K562 (cell line): ENCODE results near the gene TARP.

ENCODE experiments used
- DNMT1 ChIP-seq: fragments of 450-650 bp; IDR thresholded peaks from 2 replicates; pipeline ENCODE4 v1.6.1; 2016; ENCODE audit warnings: antibody characterized with exemption, mild to moderate bottlenecking
- ESRRA ChIP-seq: fragments of 450-650 bp; IDR thresholded peaks from 2 replicates; pipeline ENCODE4 v1.6.1; 2014; ENCODE audit warnings: low read depth, mild to moderate bottlenecking, moderate library complexity, borderline replicate concordance
- MTF1 ChIP-seq: fragments of 250-450 bp; sonication (Bioruptor Pico); IDR thresholded peaks from 2 replicates; pipeline ENCODE4 v1.9.0; 2021; ENCODE audit warnings: moderate library complexity, mild to moderate bottlenecking, inconsistent platforms, borderline replicate concordance
- NCOA2 ChIP-seq, 2 experiments: fragments of 450-650 bp; IDR thresholded peaks; 2 replicates each; pipeline ENCODE4 v1.6.1; 2018; ENCODE audit warnings: mild to moderate bottlenecking in 2 of 2, moderate library complexity in 1 of 2; ENCODE audit not compliant: partially characterized antibody in 2 of 2
- PHB ChIP-seq: fragments of 250-450 bp; sonication (Bioruptor Pico); IDR thresholded peaks from 2 replicates; pipeline ENCODE4 v1.5.0; 2021
- ZBTB49 ChIP-seq: sonication (generic); formaldehyde crosslinking; IDR thresholded peaks from 2 replicates; pipeline ENCODE4 v1.8.0; 2022; ENCODE audit warnings: missing genetic modification reagents, mild to moderate bottlenecking, borderline replicate concordance
- ZNF318 ChIP-seq, 2 experiments: fragments of 450-650 bp; IDR thresholded peaks; 2 replicates each; pipeline ENCODE4 v1.6.1; 2016; ENCODE audit warnings: mild to moderate bottlenecking in 2 of 2, borderline replicate concordance in 1 of 2, low read depth in 1 of 2, moderate library complexity in 1 of 2

TARP gene

DNA sequence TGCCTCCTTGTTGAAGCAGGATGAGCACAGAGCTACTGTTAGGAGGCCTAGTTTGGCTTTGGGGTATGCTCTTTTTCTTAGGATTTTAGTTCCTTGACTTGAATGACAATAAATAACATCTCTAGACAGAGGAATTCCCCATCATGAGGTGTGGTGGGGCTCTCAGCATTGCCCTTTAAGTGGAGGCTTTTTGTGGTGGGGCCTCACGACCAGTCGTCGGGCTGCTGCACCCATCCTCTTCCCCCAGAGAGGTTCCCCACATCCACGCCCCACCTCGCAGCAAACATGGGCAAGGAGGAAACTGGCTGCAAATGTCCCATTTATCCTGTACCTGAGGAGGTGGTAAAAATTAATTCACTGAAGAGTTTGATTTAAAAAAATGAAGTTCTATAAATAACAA lies 36.1 kb upstream of the TARP start (continued):
- TF ChIP-seq ZBTB49 (CRISPR knock-in tag): no peak
- TF ChIP-seq ESRRA: no peak
- TF ChIP-seq DNMT1: no peak
- TF ChIP-seq ZNF318 (IDR thresholded peaks at IDR 0.05; ENCODE audit: borderline replicate concordance in 1 of 2, low read depth in 1 of 2): no peak
- no peak for TF ChIP-seq MTF1
- no peak for TF ChIP-seq PHB (CRISPR knock-in tag)
- TF ChIP-seq NCOA2 (IDR thresholded peaks at IDR 0.05; ENCODE audit: partially characterized antibody in 2 of 2): no peak
